ENCODE data around the gene DPYSL3. TPM values are rescaled to one million over a fixed set of nuclear protein-coding genes. Genes with fewer than 3 reads are reported as not detected.

Gene DPYSL3
- total and polyA plus RNA-seq, 2 donors (not counting 3 experiments of a cell fraction or from before 2014, with no cell fraction given): 80.3 to 146 TPM

DNA sequence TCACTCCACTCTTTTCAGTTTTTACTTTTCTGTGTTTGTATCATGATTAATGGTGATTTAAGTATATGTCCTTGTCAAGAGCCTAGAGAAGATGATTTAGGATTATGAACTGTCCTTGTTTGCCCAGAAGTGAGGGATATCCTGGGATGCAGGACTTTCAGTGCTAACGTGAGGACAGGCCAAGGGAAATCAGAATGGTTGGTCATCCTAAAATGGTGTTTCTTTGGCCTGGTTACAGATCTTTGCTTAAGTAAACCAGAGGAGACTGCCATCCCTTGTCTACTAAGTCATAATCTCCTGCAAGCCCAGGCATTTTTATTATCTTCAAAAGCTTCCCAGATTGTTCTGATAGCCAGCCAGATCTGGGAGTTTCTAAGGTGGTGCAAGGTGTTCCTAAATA lies 22.3 kb upstream of the DPYSL3 start:
- TF ChIP-seq FOS (IDR thresholded peaks at IDR 0.05; ENCODE audit: borderline replicate concordance, insufficient read depth, low read length) (no peak), JUN (IDR thresholded peaks at IDR 0.05; ENCODE audit: borderline replicate concordance, insufficient read depth, insufficient read length, low read depth) (no peak)
- TF ChIP-seq, protein P1, sequence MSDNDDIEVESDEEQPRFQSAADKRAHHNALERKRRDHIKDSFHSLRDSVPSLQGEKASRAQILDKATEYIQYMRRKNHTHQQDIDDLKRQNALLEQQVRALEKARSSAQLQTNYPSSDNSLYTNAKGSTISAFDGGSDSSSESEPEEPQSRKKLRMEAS (IDR thresholded peaks at IDR 0.05; ENCODE audit: insufficient read depth, insufficient read length): no peak
- TF ChIP-seq, protein P2, sequence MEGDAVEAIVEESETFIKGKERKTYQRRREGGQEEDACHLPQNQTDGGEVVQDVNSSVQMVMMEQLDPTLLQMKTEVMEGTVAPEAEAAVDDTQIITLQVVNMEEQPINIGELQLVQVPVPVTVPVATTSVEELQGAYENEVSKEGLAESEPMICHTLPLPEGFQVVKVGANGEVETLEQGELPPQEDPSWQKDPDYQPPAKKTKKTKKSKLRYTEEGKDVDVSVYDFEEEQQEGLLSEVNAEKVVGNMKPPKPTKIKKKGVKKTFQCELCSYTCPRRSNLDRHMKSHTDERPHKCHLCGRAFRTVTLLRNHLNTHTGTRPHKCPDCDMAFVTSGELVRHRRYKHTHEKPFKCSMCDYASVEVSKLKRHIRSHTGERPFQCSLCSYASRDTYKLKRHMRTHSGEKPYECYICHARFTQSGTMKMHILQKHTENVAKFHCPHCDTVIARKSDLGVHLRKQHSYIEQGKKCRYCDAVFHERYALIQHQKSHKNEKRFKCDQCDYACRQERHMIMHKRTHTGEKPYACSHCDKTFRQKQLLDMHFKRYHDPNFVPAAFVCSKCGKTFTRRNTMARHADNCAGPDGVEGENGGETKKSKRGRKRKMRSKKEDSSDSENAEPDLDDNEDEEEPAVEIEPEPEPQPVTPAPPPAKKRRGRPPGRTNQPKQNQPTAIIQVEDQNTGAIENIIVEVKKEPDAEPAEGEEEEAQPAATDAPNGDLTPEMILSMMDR (IDR thresholded peaks at IDR 0.05; ENCODE audit: extremely low read depth in 1 of 2, insufficient read depth in 1 of 2, low read depth in 1 of 2, low read length in 2 of 2): no peak
- intact Hi-C loops (cut with micrococcal nuclease) (no loop called here), dilution Hi-C loops (cut with MboI; ENCODE audit: extremely low pct_ligation_motif_present, low sequenced_read_pairs) (no loop called here)
- Histone ChIP-seq H3K27ac (ENCODE audit: insufficient read depth, low read depth, low read length) (no peak overlapping the region), H3K27me3 (ENCODE audit: control insufficient read depth in 2 of 2, insufficient read depth in 2 of 2, low read length in 2 of 2) (no peaks in the 10 kb centered on the region), H3K79me2 (ENCODE audit: control insufficient read depth, insufficient read depth, low read length) (no peaks in the 10 kb centered on the region), H3K4me3 (replicated peaks in 1 of 3; ENCODE audit: insufficient read depth in 1 of 3, low read depth in 1 of 3, low read length in 3 of 3) (no peak overlapping the region), H3K9me1 (replicated peaks; ENCODE audit: control insufficient read depth, extremely low read depth, insufficient read depth, low read length) (no peaks in the 10 kb centered on the region), H3K4me2 (ENCODE audit: insufficient read depth, low read length) (no peak overlapping the region), H3K4me1 (ENCODE audit: control insufficient read depth, extremely low read depth, insufficient read depth, low read length) (peaks cover 47% of the 10 kb centered on the region), H4K20me1 (replicated peaks; ENCODE audit: control insufficient read depth, extremely low read depth, insufficient read depth, low read length) (no peaks in the 10 kb centered on the region), H3K36me3 (ENCODE audit: control insufficient read depth in 2 of 2, extremely low read depth in 1 of 2, insufficient read depth in 2 of 2, low read length in 2 of 2) (no peaks in the 10 kb centered on the region), H3K9ac (replicated peaks; ENCODE audit: extremely low read depth, insufficient read depth, low read length) (no peak overlapping the region), H2AFZ (ENCODE audit: low read depth, low read length) (peak overlapping the region; percentile 8), H3K9me3 (replicated peaks; ENCODE audit: control insufficient read depth, insufficient read depth, low read length) (no peaks in the 10 kb centered on the region)
- POLR2A ChIA-PET: no interaction called here
- FAIRE-seq (no peak), DNase-seq (ENCODE audit: low read depth, low spot score) (no peak)
- CTCF ChIA-PET: no interaction called here
- no TSS peak for BruUV-seq (replicated peaks)
